ENCODE measurements around the gene TSPAN5. TPM values are rescaled to one million over a fixed set of nuclear protein-coding genes. Genes with fewer than 3 reads are reported as not detected.

The TSPAN5 gene
- total RNA-seq, 1 donor from 2014 or later, result 14.7 TPM

GRCh38 chr4:98490251-98490650, 168.2 kb downstream of the TSPAN5 start:
- Mint-ChIP-seq H3K4me1 (peaks cover 4% of the 10 kb centered on the region), H3K27me3 (ENCODE audit: low read depth) (no peaks in the 10 kb centered on the region), H3K27ac (no peak overlapping the region), H3K4me3 (no peak overlapping the region), H3K36me3 (no peaks in the 10 kb centered on the region), H3K9me3 (no peaks in the 10 kb centered on the region)
- DNase-seq (ENCODE audit: low spot score in 2 of 2, unreplicated experiment in 2 of 2), result no peak
- TF ChIP-seq, protein P1, sequence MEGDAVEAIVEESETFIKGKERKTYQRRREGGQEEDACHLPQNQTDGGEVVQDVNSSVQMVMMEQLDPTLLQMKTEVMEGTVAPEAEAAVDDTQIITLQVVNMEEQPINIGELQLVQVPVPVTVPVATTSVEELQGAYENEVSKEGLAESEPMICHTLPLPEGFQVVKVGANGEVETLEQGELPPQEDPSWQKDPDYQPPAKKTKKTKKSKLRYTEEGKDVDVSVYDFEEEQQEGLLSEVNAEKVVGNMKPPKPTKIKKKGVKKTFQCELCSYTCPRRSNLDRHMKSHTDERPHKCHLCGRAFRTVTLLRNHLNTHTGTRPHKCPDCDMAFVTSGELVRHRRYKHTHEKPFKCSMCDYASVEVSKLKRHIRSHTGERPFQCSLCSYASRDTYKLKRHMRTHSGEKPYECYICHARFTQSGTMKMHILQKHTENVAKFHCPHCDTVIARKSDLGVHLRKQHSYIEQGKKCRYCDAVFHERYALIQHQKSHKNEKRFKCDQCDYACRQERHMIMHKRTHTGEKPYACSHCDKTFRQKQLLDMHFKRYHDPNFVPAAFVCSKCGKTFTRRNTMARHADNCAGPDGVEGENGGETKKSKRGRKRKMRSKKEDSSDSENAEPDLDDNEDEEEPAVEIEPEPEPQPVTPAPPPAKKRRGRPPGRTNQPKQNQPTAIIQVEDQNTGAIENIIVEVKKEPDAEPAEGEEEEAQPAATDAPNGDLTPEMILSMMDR (IDR thresholded peaks at IDR 0.05; ENCODE audit: unreplicated experiment), result no peak

DNA sequence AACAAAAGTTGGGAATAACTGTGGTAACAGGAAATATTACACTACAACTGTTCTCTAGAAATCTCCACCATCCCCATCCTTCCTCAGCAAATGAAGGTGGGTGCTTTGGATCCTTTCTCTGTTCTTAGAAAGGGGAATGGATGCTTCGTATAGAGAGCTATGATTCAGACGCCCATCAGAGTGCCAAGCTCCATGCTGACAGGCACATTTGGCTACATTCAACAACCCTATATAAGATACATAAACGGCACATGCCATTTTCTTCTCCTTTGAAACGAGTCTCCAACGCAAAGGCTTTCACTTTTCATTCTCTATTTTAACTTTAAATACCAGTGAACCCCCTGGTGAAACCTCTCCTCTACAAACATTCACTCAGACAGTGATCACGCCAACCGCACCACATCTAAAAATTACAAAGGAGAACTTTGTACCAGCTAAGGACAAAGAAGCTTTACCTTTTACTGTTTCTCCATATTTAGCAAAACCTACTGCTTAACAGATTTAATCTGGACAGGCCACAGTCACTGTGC, 172.5 kb downstream of the TSPAN5 start:
- H3K27me3 Mint-ChIP-seq (ENCODE audit: low read depth), result no peaks in the 10 kb centered on the region
- H3K4me3 Mint-ChIP-seq, result no peak overlapping the region
- TF ChIP-seq, protein P1 (IDR thresholded peaks at IDR 0.05; ENCODE audit: unreplicated experiment), result no peak
- no peaks in the 10 kb centered on the region for H3K9me3 Mint-ChIP-seq
- DNase-seq (ENCODE audit: low spot score in 2 of 2, unreplicated experiment in 2 of 2), result no peak
- H3K36me3 Mint-ChIP-seq, result no peaks in the 10 kb centered on the region
- no peaks in the 10 kb centered on the region for H3K4me1 Mint-ChIP-seq
- no peak overlapping the region for H3K27ac Mint-ChIP-seq

DNA sequence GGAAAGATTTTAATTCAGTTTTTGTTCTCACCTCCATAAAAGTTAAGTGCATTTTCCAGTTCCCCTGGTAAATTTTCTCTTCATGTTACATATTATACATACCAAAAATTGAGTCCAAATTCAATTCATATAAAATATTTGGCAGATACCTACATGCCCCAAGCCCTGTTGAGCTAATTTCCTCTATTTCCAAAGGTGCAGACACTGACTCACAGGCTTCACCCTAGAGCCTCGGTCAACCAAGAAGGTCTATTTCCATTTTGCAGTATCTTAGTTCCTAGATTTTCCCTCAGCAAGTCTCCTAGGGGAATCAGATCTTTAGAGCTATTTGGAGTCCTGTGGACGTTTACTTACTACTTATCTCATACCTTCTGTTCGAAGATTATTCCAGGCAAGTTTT, 174.4 kb downstream of the TSPAN5 start:
- Mint-ChIP-seq H3K27me3 (ENCODE audit: low read depth) (no peaks in the 10 kb centered on the region), H3K36me3 (no peaks in the 10 kb centered on the region), H3K4me3 (no peak overlapping the region), H3K27ac (no peak overlapping the region), H3K4me1 (no peaks in the 10 kb centered on the region), H3K9me3 (peaks cover 2% of the 10 kb centered on the region)
- no peak for DNase-seq (ENCODE audit: low spot score in 2 of 2, unreplicated experiment in 2 of 2)
- TF ChIP-seq, protein P1 (IDR thresholded peaks at IDR 0.05; ENCODE audit: unreplicated experiment), result no peak

DNA sequence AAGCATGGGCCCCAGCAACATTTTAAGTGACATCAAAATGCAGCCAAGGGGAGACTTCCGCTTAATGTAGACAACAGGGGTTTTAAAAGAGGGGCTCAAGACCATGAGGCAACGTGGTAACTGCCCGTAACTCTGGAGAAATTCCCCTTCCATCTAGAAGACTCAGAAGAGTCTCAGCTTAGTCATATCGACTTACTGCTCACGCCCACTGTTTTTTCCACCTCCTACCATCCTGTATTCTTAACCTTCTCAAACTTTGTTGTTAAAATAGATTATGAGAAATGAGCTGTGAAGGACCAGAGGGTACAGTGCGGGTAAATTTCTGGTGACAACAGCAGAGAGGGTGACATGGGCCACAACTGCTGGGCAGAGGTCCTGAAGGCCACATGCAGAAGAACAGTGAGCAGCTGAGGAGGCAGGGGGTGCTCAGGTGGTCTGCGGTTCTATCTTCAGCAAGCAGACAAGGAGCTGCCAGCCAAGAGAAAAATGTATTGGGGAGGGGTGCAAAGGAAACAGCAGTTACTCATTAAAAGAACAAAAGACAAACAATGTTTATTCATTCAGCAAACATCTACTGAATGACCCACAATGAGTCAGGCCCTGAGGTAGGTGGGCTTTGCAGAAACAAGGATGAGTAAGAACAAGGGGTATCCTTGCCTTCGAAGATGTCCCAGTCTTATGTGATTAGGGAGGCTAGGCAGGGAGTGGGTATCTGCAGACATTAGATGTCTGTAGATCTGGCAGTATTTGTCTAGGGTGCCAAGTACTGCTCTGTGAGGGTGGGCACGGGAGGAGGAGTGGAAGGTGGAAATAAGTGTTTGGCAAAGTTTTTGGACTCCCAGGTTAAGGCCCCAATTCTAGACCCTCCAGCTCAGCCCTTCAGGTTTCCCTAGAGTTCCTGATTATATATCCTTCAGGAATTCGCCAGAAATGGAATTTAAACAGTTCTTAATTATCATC, 175.3 kb downstream of the TSPAN5 start:
- no peak for DNase-seq (ENCODE audit: low spot score in 2 of 2, unreplicated experiment in 2 of 2)
- H3K27ac Mint-ChIP-seq, result no peak overlapping the region
- H3K4me1 Mint-ChIP-seq, result no peaks in the 10 kb centered on the region
- TF ChIP-seq, protein P1 (IDR thresholded peaks at IDR 0.05; ENCODE audit: unreplicated experiment), result no peak
- no peaks in the 10 kb centered on the region for H3K27me3 Mint-ChIP-seq (ENCODE audit: low read depth)
- no peak overlapping the region for H3K4me3 Mint-ChIP-seq
- H3K9me3 Mint-ChIP-seq, result peaks cover 9% of the 10 kb centered on the region
- no peaks in the 10 kb centered on the region for H3K36me3 Mint-ChIP-seq

- H3K4me3 Mint-ChIP-seq, result no peak overlapping the region
- no peaks in the 10 kb centered on the region for H3K27me3 Mint-ChIP-seq (ENCODE audit: low read depth)
- TF ChIP-seq, protein P1 (IDR thresholded peaks at IDR 0.05; ENCODE audit: unreplicated experiment), result no peak
- no peak for DNase-seq (ENCODE audit: low spot score in 2 of 2, unreplicated experiment in 2 of 2)
- no peaks in the 10 kb centered on the region for H3K36me3 Mint-ChIP-seq
- H3K4me1 Mint-ChIP-seq, result no peaks in the 10 kb centered on the region
- no peak overlapping the region for H3K27ac Mint-ChIP-seq
- H3K9me3 Mint-ChIP-seq, result peaks cover 9% of the 10 kb centered on the region
Observed at GRCh38 chr4:98482503-98482846, 175.9 kb downstream of the TSPAN5 start.

All from mesothelial cell of epicardium (in vitro differentiated cells).